Kidney epithelial cell (primary cell): ENCODE results near the gene LRRC8E. TPM values are rescaled to one million over a fixed set of nuclear protein-coding genes. Genes with fewer than 3 reads are reported as not detected.

Experiments used
- DNase-seq: peaks from one replicate; pipeline ENCODE4 v3.0.0-alpha.2; 2010; ENCODE audit warnings: low read depth
- H3K27me3 ChIP-seq: 2 replicates; pipeline ENCODE4 v1.6.0; 2011; ENCODE audit warnings: low read length; ENCODE audit not compliant: control insufficient read depth, insufficient read depth
- H3K36me3 ChIP-seq: 2 replicates; pipeline ENCODE4 v1.5.1; 2011; ENCODE audit warnings: low read length; ENCODE audit not compliant: control insufficient read depth, insufficient read depth
- H3K4me3 ChIP-seq: 2 replicates; pipeline ENCODE4 v1.5.1; 2011; ENCODE audit warnings: low read depth, mild to moderate bottlenecking, control low read depth, low read length
- CTCF ChIP-seq: IDR thresholded peaks from 2 replicates; pipeline ENCODE4 v1.5.1; 2011; ENCODE audit warnings: mild to moderate bottlenecking, moderate library complexity, low read length, control low read depth, inconsistent platforms; ENCODE audit not compliant: insufficient read depth, poor library complexity, severe bottlenecking
- total RNA-seq: library from RNA; depleted of rRNA; stranded (reverse); fragments of >200 nt; gene quantifications from 2 replicates; pipeline ENCODE4 v1.2.3, GENCODE V29; 2015

Gene LRRC8E
- total RNA-seq: 11.6 and 15.1 TPM in 2 replicates

- Histone ChIP-seq H3K27me3 (no peaks in the 10 kb centered on the region), H3K4me3 (peak within 1 kb of the TSS; percentile 53), H3K36me3 (no peaks in the 10 kb centered on the region)
- no peak for DNase-seq
- no peak for TF ChIP-seq CTCF
Observed at GRCh38 chr19:7888145-7888825, at the start of gene LRRC8E. Gene LRRC8E, plus strand, starts transcription at chr19:7888510. Its CDS starts 7,094 bp downstream, at chr19:7895604.

GRCh38 chr19:7839476-7839875 lies 48.8 kb upstream of the LRRC8E start:
- Histone ChIP-seq H3K4me3 (no peak overlapping the region), H3K27me3 (no peaks in the 10 kb centered on the region), H3K36me3 (no peaks in the 10 kb centered on the region)
- no peak for DNase-seq
- no peak for TF ChIP-seq CTCF

- no peak overlapping the region for H3K4me3 ChIP-seq
- no peaks in the 10 kb centered on the region for H3K27me3 ChIP-seq
- DNase-seq: no peak
- no peak for TF ChIP-seq CTCF
- no peaks in the 10 kb centered on the region for H3K36me3 ChIP-seq
Observed at GRCh38 chr19:7840629-7841028, 47.7 kb upstream of the LRRC8E start.

GRCh38 chr19:7841751-7842660 lies 46.3 kb upstream of the LRRC8E start:
- H3K36me3 ChIP-seq: no peaks in the 10 kb centered on the region
- no peak for DNase-seq
- no peak for TF ChIP-seq CTCF
- no peaks in the 10 kb centered on the region for H3K27me3 ChIP-seq
- H3K4me3 ChIP-seq: no peak overlapping the region

- TF ChIP-seq CTCF: no peak
- Histone ChIP-seq H3K36me3 (no peaks in the 10 kb centered on the region), H3K27me3 (no peaks in the 10 kb centered on the region), H3K4me3 (no peak overlapping the region)
- DNase-seq: no peak
Observed at GRCh38 chr19:7842661-7843294, 45.5 kb upstream of the LRRC8E start.
